ENCODE results near the gene AGPS. TPM values are rescaled to one million over a fixed set of nuclear protein-coding genes. Genes with fewer than 3 reads are reported as not detected.

The AGPS gene
- total RNA-seq, 4 donors from 2014 or later = 20.2 to 34.0 (median 25.5) TPM

- WGBS, 2 donors = 95 to 96% methylated on average over 5 of the region's 5 CpGs
- H3K9me3 ChIP-seq = peaks cover 0 to 9% (median 0%) of the 10 kb centered on the region in 3 donors
- no peak overlapping the region for H3K4me3 ChIP-seq
- no peak for DNase-seq
- H3K27ac ChIP-seq = no peak overlapping the region
- intact Hi-C loops (cut with DNase I) = no loop called here
- H3K4me1 ChIP-seq = peaks cover 0 to 6% (median 3%) of the 10 kb centered on the region in 3 donors
- no peak for TF ChIP-seq POLR2A (IDR thresholded peaks at IDR 0.05)
- TF ChIP-seq CTCF (IDR thresholded peaks at IDR 0.05) = no peak
- H3K27me3 ChIP-seq = no peaks in the 10 kb centered on the region
- H3K36me3 ChIP-seq = peaks cover 0 to 37% (median 0%) of the 10 kb centered on the region in 3 donors
Observed at GRCh38 chr2:177476897-177477296, 84.3 kb downstream of the AGPS start.

GRCh38 chr2:177478029-177478428 is 85.5 kb downstream of the AGPS start:
- intact Hi-C loops (cut with DNase I) = no loop called here
- WGBS, 2 donors = 92 to 95% methylated on average over 2 of the region's 2 CpGs
- TF ChIP-seq POLR2A (IDR thresholded peaks at IDR 0.05) (no peak), CTCF (IDR thresholded peaks at IDR 0.05) (no peak)
- H3K9me3 ChIP-seq = no peaks in the 10 kb centered on the region
- H3K4me1 ChIP-seq = peaks cover 0 to 6% (median 3%) of the 10 kb centered on the region in 3 donors
- no peaks in the 10 kb centered on the region for H3K27me3 ChIP-seq
- H3K36me3 ChIP-seq = peaks cover 0 to 28% (median 0%) of the 10 kb centered on the region in 3 donors
- no peak overlapping the region for H3K27ac ChIP-seq
- no peak overlapping the region for H3K4me3 ChIP-seq
- DNase-seq = no peak

- Histone ChIP-seq H3K9me3 (no peaks in the 10 kb centered on the region), H3K27ac (no peak overlapping the region), H3K4me1 (peaks cover 0 to 6% (median 3%) of the 10 kb centered on the region in 3 donors), H3K4me3 (no peak overlapping the region), H3K27me3 (no peaks in the 10 kb centered on the region), H3K36me3 (peaks cover 0 to 25% (median 0%) of the 10 kb centered on the region in 3 donors)
- 93 to 100% methylated on average over 2 of the region's 2 CpGs for WGBS, 2 donors
- DNase-seq = no peak
- TF ChIP-seq POLR2A (IDR thresholded peaks at IDR 0.05) (no peak), CTCF (IDR thresholded peaks at IDR 0.05) (no peak)
- intact Hi-C loops (cut with DNase I) = no loop called here
Observed at GRCh38 chr2:177478907-177479306, 86.3 kb downstream of the AGPS start.

GRCh38 chr2:177482195-177482594 is 89.6 kb downstream of the AGPS start:
- DNase-seq = no peak
- Histone ChIP-seq H3K4me3 (no peak overlapping the region), H3K27me3 (no peaks in the 10 kb centered on the region), H3K27ac (no peak overlapping the region), H3K9me3 (no peaks in the 10 kb centered on the region), H3K36me3 (peaks cover 0 to 36% (median 0%) of the 10 kb centered on the region in 3 donors), H3K4me1 (no peaks in the 10 kb centered on the region)
- intact Hi-C loops (cut with DNase I) = loop anchor here (10.0 kb wide), 1 partner anchor 243 kb away; no protein-coding TSS in a partner anchor
- TF ChIP-seq POLR2A (IDR thresholded peaks at IDR 0.05) = no peak
- TF ChIP-seq CTCF (IDR thresholded peaks at IDR 0.05) = no peak

- WGBS, 2 donors = 88 to 94% methylated on average over 2 of the region's 2 CpGs
- Histone ChIP-seq H3K4me1 (no peaks in the 10 kb centered on the region), H3K9me3 (no peaks in the 10 kb centered on the region), H3K27me3 (no peaks in the 10 kb centered on the region), H3K36me3 (peaks cover 0 to 26% (median 0%) of the 10 kb centered on the region in 3 donors), H3K4me3 (no peak overlapping the region), H3K27ac (no peak overlapping the region)
- DNase-seq = no peak
- intact Hi-C loops (cut with DNase I) = loop anchor here (10.0 kb wide), 1 partner anchor 241 kb away; no protein-coding TSS in a partner anchor
- TF ChIP-seq CTCF (IDR thresholded peaks at IDR 0.05) = no peak
- TF ChIP-seq POLR2A (IDR thresholded peaks at IDR 0.05) = no peak
Observed at GRCh38 chr2:177483531-177483930, 91.0 kb downstream of the AGPS start.
